Skeletal muscle tissue (tissue), 4 donors: ENCODE measurements around the gene NFATC1. TPM values are rescaled to one million over a fixed set of nuclear protein-coding genes. Genes with fewer than 3 reads are reported as not detected.
"Not testable (repeated sequence)": the region's sequence is repeated elsewhere in the genome, so short reads cannot be mapped to it uniquely, and the experiment has no call there.

Experiments
- H3K27ac ChIP-seq: one replicate; pipeline ENCODE4 v1.7.0; 2013; ENCODE audit warnings: mild to moderate bottlenecking, low read depth, low read length, inconsistent platforms
- H3K27me3 ChIP-seq, 3 donors: one replicate each; pipeline ENCODE4 v1.7.0; 2013; ENCODE audit warnings: low read length in 3 of 3; ENCODE audit not compliant: control insufficient read depth in 3 of 3, insufficient read depth in 3 of 3
- H3K36me3 ChIP-seq, 3 donors: one replicate each; pipeline ENCODE4 v1.7.0; 2013; ENCODE audit warnings: low read length in 3 of 3; ENCODE audit not compliant: control insufficient read depth in 3 of 3, insufficient read depth in 3 of 3
- H3K4me1 ChIP-seq, 3 donors: one replicate each; pipeline ENCODE4 v1.7.0; 2013; ENCODE audit warnings: low read length in 3 of 3, mild to moderate bottlenecking in 3 of 3; ENCODE audit not compliant: control insufficient read depth in 3 of 3, insufficient read depth in 3 of 3
- H3K4me3 ChIP-seq, 3 donors: one replicate each; pipeline ENCODE4 v1.7.0; 2013; ENCODE audit warnings: low read length in 3 of 3
- H3K9ac ChIP-seq, 3 donors: one replicate each; pipeline ENCODE4 v1.7.0; 2013; ENCODE audit warnings: low read length in 3 of 3, mild to moderate bottlenecking in 3 of 3, moderate library complexity in 2 of 3, low read depth in 1 of 3
- H3K9me3 ChIP-seq, 3 donors: one replicate each; pipeline ENCODE4 v1.7.0; 2013; ENCODE audit warnings: low read length in 3 of 3; ENCODE audit not compliant: control insufficient read depth in 3 of 3
- total RNA-seq: library from RNA; depleted of rRNA; stranded (reverse); fragments of >200 nt; gene quantifications from one replicate; pipeline ENCODE4 v1.2.3, GENCODE V29; 2014
- donor health status: Osteomylitis.

Gene NFATC1
- total RNA-seq, 1 donor from 2014 or later, result 10.4 TPM

DNA sequence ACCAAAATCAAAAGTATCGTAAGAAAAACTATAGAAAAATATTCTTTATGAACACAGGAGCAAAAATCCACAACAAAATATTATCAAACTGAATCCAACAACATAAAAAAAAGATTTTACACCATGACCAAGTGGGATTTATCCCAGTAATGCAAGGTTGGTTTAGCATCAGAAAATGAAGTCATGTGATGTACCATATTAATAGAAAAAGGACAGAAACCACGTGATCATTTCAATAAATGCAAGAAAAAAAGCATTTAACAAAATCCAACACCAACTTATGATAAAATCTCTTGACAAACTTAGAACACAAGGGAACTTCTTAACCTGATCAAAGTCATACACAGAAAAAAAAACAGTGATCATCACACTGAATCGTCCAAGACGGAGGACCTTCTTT lies 105.3 kb downstream of the NFATC1 start:
- Histone ChIP-seq H3K4me3 (no peak overlapping the region), H3K27me3 (no peaks in the 10 kb centered on the region), H3K9me3 (no peaks in the 10 kb centered on the region)

DNA sequence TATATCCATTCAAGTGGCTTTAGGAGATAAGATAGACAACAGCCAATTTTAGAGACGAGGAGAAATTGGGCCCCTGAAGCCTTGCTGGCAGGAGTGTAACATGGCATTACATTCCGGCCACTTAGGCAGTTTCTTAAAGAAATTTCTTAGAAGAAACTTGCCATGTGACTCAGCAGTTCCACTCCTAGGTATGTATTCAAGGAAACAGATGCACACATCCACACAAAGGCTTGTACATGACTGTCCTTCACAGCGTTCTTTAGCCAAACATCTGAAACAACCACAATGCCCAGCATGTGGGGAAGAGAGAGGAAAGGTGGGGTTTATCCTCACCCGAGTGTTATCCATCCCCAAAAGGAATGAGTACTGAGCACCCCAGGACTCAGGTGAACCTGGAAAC lies 107.1 kb downstream of the NFATC1 start:
- H3K36me3 ChIP-seq, result peaks cover 0 to 1% (median 0%) of the 10 kb centered on the region in 3 donors
- H3K4me1 ChIP-seq, result peaks cover 21 to 26% (median 25%) of the 10 kb centered on the region in 3 donors
- no peaks in the 10 kb centered on the region for H3K27me3 ChIP-seq
- no peak overlapping the region for H3K4me3 ChIP-seq
- H3K27ac ChIP-seq, result no peak overlapping the region
- H3K9me3 ChIP-seq, result no peaks in the 10 kb centered on the region
- no peak overlapping the region for H3K9ac ChIP-seq

More for the DNA sequence above, 105.3 kb downstream of the NFATC1 start:
- Histone ChIP-seq H3K36me3 (peaks cover 0 to 6% (median 1%) of the 10 kb centered on the region in 3 donors), H3K4me1 (peaks cover 4 to 15% (median 11%) of the 10 kb centered on the region in 3 donors), H3K9ac (no peak overlapping the region), H3K27ac (no peak overlapping the region)

DNA sequence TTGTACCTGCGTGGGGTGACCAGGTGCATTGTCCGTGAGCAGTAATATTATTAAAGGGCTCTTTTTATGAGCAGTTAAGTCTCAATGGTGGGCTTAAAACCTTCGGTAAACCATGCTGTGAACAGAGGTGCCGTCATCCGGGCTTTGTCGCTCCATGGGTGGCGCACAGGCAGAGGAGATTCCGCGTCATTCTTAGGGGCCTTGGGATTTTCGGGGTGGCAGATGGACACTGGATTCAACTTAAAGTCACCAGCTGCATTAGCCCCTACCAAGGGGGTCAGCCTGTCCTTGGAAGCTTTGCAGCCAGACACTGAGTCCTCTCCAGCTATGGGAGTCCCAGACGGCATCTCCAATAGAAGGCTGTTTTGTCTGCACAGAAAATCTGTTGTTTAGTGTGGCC lies 107.7 kb downstream of the NFATC1 start:
- H3K4me1 ChIP-seq, result peaks cover 28 to 32% (median 30%) of the 10 kb centered on the region in 3 donors
- no peaks in the 10 kb centered on the region for H3K9me3 ChIP-seq
- peaks cover 0 to 1% (median 0%) of the 10 kb centered on the region in 3 donors for H3K36me3 ChIP-seq

DNA sequence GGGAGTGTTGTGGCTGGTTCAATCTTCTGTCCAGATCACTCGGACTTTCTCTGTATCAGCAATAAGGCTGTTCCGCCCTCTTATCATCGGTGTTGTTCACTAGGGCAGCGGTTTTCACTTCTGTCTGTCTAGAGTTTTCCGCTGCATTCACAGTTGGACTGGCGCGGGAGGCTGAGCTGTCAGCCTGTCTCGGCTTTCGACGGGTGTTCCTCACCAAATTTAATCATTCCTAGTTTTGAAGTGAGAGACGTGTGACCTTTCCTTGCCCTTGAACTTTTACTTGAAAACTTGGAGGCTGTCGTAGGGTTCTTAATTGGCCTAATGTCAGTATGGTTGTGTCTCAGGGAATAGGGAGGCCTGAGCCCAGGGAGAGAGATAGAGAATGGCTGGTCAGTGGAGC lies 108.3 kb downstream of the NFATC1 start:
- Histone ChIP-seq H3K27ac (no peak overlapping the region), H3K36me3 (peaks cover 0 to 1% (median 0%) of the 10 kb centered on the region in 3 donors), H3K27me3 (no peaks in the 10 kb centered on the region), H3K9me3 (no peaks in the 10 kb centered on the region), H3K9ac (no peak overlapping the region), H3K4me1 (peaks cover 29 to 37% (median 32%) of the 10 kb centered on the region in 3 donors), H3K4me3 (no peak overlapping the region)

More for the DNA sequence above, 107.7 kb downstream of the NFATC1 start:
- no peak overlapping the region for H3K9ac ChIP-seq
- no peaks in the 10 kb centered on the region for H3K27me3 ChIP-seq
- H3K27ac ChIP-seq, result no peak overlapping the region
- H3K4me3 ChIP-seq, result no peak overlapping the region

DNA sequence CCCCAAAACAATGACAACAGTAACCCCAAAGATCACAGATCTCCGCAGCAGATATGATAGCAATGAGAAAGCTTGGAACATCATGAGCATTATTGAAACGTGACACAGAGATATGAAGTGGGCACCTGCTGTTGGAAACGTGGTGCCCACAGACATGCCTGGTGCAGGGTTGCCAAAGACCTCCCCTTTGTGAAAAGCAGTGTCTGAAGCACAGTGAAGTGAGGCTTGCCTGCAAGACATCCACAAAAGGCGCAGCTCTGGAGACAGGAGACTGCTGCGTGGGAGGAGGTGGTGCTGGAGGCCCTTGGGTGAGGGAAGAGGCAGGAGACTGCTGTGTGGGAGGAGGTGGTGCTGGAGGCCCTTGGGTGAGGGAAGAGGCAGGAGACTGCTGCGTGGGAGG lies 108.8 kb downstream of the NFATC1 start:
- H3K27me3 ChIP-seq, H3K9ac ChIP-seq, H3K4me3 ChIP-seq, H3K9me3 ChIP-seq, H3K36me3 ChIP-seq, H3K27ac ChIP-seq: not testable (repeated sequence)
- peaks cover 29 to 41% (median 32%) of the 10 kb centered on the region in 3 donors for H3K4me1 ChIP-seq

DNA sequence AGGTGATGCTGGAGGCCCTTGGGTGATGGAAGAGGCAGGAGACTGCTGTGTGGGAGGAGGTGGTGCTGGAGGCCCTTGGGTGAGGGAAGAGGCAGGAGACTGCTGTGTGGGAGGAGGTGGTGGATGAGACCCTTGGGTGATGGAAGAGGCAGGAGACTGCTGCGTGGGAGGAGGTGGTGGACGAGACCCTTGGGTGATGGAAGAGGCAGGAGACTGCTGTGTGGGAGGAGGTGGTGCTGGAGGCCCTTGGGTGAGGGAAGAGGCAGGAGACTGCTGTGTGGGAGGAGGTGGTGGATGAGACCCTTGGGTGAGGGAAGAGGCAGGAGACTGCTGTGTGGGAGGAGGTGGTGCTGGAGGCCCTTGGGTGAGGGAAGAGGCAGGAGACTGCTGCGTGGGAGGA lies 109.7 kb downstream of the NFATC1 start:
- H3K36me3 ChIP-seq, result not testable (repeated sequence)
- H3K27ac ChIP-seq, result peak overlapping the region; percentile 92
- H3K4me1 ChIP-seq, result peaks cover 29 to 43% (median 32%) of the 10 kb centered on the region in 3 donors

DNA sequence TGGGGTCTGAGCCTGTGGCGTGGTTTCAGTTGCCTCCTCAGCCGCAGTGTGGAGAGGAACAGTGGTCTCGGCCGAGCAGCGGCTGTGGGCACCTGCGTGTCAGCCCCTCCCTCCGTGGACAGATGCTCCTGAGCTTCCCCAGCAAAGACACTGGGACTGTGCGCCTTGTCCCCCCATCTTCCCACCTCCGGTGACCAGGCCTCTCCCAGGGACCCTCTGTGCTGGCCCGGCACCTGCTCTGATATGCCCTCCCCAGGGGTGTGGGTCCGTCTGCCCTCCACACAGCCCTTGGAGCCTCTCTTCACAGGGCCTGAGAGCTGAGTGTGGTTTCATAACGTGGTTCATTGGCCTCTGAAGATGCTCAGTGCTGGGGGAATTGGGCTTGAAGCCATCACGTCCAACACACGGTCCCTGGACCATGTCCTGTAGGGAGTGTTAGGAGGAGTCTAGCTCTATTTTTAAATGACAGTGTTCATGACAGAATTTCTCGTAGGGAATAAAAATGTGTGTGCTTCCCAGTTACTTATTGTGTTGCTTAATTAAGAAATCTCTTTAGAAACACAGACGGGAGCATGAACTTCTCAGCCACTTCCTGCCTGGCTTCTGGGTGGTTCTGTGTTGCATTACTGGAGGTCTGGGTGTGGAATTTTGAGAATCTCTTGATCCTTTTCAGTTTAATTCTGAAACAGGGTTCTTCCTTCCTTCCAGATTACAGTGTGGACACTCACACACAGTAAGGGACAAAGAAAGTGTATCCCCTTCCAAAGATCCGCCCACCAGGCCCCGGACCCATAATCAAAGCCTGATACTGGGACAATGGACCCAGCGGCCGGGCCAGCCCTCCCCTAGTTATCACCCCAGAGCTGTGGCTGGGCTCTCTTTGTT lies 110.7 kb downstream of the NFATC1 start:
- Histone ChIP-seq H3K36me3 (peaks cover 0 to 1% (median 0%) of the 10 kb centered on the region in 3 donors), H3K4me1 (peaks cover 29 to 43% (median 32%) of the 10 kb centered on the region in 3 donors), H3K27me3 (no peaks in the 10 kb centered on the region), H3K27ac (peak overlapping the region; percentile 92), H3K9ac (peak overlapping the region; percentile 79 to 88 (median 81)), H3K4me3 (peak overlapping the region; percentile 58 to 84 (median 76)), H3K9me3 (no peaks in the 10 kb centered on the region)

More for the DNA sequence above, 109.7 kb downstream of the NFATC1 start:
- not testable (repeated sequence) for H3K9me3 ChIP-seq, H3K27me3 ChIP-seq, H3K4me3 ChIP-seq, H3K9ac ChIP-seq

DNA sequence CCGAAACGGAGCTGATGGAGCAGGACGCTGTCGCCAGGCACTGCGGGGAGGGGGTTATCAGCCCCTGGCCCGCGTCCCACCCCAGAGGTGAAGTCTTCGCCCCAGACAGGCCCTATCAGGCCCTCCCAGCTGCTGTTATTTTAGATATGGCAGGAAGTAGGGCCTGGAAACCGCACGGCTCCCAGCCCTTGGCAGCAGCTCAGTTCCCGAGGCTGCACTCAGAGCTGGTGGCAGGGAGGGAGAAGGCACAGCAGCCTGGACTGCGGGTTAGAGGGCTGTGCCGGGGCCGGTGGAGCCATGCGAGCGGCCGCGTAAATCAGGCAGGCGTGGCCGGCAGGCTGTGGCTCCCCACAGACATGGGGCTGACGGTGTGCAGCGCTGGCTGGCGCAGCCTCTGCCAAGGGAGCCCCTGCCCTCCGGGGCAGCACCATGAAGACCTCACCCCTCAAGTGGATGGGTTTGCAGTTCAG lies 111.4 kb downstream of the NFATC1 start:
- H3K4me3 ChIP-seq, result peak overlapping the region; percentile 58 to 84 (median 76)
- H3K9me3 ChIP-seq, result no peaks in the 10 kb centered on the region
- no peaks in the 10 kb centered on the region for H3K27me3 ChIP-seq
- H3K36me3 ChIP-seq, result peaks cover 1 to 2% (median 1%) of the 10 kb centered on the region in 3 donors
- H3K9ac ChIP-seq, result peak overlapping the region; percentile 79 to 88 (median 81)
- H3K27ac ChIP-seq, result peak overlapping the region; percentile 92
- peaks cover 29 to 43% (median 32%) of the 10 kb centered on the region in 3 donors for H3K4me1 ChIP-seq

DNA sequence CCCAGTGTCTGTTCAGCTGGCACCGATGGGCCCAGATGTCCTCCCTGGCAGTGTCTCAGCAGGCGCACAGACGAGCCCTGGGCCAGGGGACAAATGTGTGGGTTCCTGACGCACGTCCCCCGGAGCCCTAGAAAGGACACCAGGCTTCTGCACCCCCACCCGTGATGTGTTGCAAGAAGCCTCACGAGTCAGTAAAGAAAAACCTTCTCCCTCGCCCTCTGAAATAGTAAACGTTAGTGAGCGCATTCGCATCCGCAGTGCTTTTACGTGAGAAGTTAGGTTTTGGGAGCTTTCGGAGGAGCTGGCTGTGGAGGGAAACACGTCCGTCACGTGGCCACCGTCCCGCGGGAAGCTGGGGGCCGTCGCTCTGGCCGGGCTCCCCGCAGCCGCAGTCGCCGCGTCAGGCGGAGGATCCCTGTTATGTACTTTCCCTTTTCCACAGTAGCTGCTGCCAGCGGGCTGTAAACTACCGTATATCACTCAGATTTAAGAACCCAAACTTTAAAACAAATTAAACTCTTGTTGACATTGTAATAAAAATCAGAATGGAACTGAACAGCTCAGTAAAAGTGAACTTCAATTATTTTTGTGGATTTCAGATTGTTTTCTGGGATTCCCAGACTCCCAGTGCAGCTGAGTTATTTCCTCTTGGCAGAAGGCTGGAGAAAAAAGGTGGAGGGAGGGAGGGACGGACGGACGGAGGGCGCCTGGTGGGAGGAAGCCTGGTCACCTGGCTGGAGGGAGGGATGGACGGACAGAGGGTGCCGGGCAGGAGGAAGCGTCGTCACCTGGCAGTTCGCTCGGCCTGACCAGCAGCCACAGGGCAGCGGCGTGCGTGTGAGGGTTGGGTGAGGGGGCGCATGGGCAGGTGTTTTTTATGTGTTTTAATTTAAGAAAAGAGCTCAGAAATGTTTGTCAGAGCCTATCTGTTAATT lies 112.1 kb downstream of the NFATC1 start:
- peaks cover 29 to 40% (median 32%) of the 10 kb centered on the region in 3 donors for H3K4me1 ChIP-seq
- H3K9me3 ChIP-seq, result no peaks in the 10 kb centered on the region
- H3K27ac ChIP-seq, result peak overlapping the region; percentile 92
- H3K9ac ChIP-seq, result peak overlapping the region; percentile 79 to 88 (median 81)
- H3K27me3 ChIP-seq, result no peaks in the 10 kb centered on the region
- H3K36me3 ChIP-seq, result peaks cover 2 to 9% (median 5%) of the 10 kb centered on the region in 3 donors
- peak overlapping the region; percentile 58 to 84 (median 76) for H3K4me3 ChIP-seq
